ENCODE measurements around the gene TEAD1.

- TF ChIP-seq CTCF (IDR thresholded peaks at IDR 0.05; ENCODE audit: low read depth, low read length, poor library complexity, severe bottlenecking): no peak
- no peak for TF ChIP-seq EZH2phosphoT487 (IDR thresholded peaks at IDR 0.05; ENCODE audit: borderline replicate concordance, low read length)
These were observed 69.7 kb downstream of the TEAD1 start for GRCh38 chr11:12743834-12744449.
